GM18519 (cell line): ENCODE data around the gene DLK1.

Experiments used
- ATAC-seq: cut with Tn5 transposase; IDR thresholded peaks from one replicate; pipeline ENCODE4 v1.9.1; 2021; ENCODE audit warnings: mild to moderate bottlenecking, moderate library complexity; ENCODE audit not compliant: unreplicated experiment, low FRiP score

The DLK1 gene

GRCh38 chr14:100731846-100732765, 5.4 kb downstream of the DLK1 start:
- no peak for ATAC-seq

- no peak for ATAC-seq
Measured at GRCh38 chr14:100732766-100733100, 6.0 kb downstream of the DLK1 start.

DNA sequence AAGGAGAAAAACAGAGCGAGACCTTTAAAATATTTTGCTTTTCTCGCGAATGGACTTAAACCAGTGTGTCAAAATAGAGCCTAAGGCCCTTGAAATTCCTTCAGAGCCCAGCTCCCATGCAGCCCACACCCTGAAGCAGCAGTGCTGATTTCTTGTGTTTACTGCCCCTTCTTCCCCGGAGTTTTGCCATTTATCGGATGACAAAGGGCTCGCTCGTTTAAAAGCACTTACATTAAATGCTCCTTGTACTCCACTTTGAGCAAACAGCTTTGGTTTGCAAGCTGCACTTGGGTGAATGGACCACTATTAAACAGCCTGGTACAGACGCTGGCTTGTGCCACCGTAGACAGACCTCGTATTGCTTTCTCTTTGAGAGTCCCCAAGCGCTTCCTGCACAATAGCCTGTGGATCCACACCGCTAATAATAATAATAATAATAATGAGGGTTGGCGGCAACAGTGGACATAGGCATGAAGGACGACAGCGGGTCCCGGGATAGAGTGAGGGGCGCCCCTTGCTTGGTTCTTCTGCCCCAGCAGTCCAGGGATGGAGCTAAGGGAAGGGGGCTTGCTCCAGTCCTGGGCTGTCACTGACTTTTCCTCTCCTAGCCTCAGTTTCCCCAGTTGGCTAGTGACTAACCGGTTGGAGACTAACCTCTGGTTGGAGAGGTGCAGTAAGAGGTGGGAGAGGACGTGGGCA, 6.6 kb downstream of the DLK1 start:
- no peak for ATAC-seq

GRCh38 chr14:100734031-100734990, 7.6 kb downstream of the DLK1 start:
- ATAC-seq, result no peak

DNA sequence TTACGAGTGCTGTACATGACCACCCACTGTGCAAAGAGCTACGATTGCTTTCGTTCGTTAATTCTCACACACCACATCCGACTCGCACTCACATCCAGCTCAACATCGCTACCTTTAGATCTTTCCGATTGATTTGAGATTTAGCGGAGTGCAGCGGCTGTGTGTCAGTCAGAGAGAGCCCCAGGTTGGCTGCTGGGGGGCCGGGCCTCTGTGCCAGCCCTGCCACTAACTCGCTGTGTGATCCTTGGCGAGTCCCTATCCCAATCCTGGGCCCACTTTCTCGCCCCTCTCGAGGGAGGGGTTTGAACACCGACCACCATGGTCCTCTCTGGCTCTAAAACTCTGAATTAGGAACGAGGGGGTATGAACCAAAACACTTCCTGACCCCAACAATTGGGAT, 8.6 kb downstream of the DLK1 start:
- ATAC-seq, result no peak

- ATAC-seq, result no peak
Measured at GRCh38 chr14:100736269-100737180, 9.8 kb downstream of the DLK1 start.

DNA sequence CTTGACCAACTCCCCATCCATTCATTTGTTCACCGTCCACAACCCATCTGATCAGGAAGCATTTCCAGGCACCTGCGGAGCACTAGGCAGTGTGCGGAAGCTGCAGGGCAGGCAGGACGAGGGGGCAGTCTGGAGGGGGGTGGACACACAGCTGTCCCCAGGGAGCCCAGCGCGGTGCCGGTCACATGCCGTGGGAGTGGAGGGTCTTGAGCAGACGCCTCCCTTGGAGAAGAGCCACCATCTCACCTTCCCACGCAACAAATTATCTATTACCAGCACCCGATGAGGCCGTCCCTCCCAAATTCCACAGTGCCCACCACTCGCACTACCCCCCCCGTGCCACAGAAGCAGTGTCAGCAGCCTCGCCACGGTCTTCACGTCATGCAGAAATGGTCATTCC, 10.8 kb downstream of the DLK1 start:
- no peak for ATAC-seq

- ATAC-seq, result no peak
Measured at GRCh38 chr14:100738269-100738691, 11.6 kb downstream of the DLK1 start.

- no peak for ATAC-seq
Measured at GRCh38 chr14:100738704-100739131, 12.0 kb downstream of the DLK1 start.

- ATAC-seq, result no peak
Measured at GRCh38 chr14:100739306-100739705, 12.6 kb downstream of the DLK1 start.

DNA sequence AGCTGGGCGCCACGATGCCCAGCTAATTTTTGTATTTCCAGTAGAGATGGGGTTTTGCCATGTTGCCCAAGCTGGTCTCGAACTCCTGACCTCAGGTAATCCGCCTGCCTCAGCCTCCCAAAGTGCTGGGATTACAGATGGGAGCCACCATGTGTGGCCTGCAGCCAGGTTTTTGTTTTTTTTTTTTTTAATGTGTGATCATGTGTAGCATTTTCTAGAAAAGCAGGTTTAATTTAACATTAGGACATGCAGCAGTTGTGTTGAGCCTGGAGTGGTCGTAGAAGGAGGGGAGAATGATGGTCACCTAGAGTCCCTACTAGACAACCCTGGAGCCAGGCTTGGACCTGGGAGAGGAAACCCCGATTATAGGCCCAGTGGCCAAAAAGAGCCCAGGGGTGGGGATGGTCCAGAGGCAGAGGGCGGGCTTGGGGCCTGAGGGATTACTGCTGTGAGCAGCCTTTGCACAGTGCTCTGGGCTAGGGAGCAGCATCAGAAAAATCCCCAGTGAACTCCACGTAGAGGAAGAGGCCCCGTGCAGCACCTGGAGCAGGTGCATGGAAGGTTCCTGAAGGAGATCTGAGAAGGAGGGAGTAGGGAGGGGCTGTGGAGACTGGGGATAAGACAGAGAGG, 13.6 kb downstream of the DLK1 start:
- ATAC-seq, result no peak

DNA sequence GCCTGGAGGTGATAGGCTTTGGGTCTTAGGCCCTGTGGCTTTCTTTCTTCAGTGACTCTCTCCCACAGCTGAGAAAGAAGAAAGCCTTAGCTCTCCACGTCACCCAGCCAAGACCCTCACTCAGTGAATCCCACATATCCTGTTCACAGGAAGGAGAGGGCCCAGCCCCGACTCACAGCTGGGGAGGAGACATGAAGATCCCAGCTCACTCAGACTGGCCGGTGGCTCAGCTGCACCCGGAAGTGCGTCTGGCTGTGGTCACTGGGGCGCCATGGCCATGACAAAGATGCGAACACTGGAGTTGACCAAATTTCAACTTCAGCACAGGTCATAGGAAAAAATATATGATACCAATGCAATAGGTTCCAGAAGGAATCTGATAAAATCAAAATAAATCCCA, 14.2 kb downstream of the DLK1 start:
- no peak for ATAC-seq

DNA sequence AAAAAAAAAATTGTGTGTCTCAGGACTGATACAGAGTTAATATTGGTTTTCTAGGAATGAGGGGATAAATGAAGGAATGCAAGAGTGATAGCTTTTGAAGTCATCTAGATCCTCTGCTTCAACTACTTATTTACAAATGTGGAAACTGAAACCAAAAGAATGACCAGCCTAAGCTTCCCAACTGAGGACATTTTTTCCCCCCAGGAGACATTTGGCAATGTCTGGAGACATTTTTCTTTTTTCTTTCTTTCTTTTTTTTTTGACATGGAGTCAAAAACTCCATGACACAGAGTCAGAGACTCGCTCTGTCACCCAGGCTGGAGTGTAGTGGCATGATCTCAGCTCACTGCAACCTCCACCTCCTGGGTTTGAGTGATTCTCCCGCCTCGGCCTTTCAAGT, 15.3 kb downstream of the DLK1 start:
- ATAC-seq, result no peak

DNA sequence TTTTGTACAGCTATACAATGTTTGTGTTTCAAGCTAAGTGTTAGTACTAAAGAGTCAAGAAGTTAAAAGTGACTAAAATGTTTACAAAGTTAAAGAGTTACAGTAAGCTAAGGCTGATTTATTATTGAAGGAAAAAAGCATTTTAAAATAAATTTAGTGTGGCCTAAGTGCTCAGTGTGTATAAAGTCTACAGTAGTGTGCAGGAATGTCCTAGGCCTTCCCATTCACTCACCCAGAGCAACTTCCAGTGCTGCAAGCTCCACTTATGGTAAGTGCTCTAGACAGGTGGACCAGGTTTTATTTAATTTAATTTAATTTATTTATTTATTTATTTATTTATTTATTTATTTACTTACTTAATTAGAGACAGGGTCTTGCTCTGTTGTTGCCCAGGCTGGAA, 19.6 kb downstream of the DLK1 start:
- no peak for ATAC-seq

GRCh38 chr14:100747021-100747586, 20.4 kb downstream of the DLK1 start:
- no peak for ATAC-seq

DNA sequence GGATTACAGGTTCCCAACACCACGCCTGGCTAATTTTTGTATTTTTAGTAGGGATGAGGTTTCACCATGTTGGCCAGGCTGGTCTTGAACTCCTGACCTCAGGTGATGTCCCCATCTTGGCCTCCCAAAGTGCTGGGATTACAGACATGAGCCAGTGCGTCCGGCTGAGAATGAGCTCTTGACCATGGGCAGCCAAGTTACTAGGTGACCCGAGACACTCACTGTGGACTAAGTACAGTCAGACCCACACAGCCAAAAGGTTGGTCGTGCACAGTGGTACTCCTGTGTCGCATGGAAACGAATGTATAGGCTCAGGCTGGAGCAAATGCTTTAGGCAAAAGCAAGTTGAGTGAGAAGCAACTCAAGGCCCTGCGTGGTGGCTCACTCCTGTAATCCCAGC, 21.0 kb downstream of the DLK1 start:
- no peak for ATAC-seq

DNA sequence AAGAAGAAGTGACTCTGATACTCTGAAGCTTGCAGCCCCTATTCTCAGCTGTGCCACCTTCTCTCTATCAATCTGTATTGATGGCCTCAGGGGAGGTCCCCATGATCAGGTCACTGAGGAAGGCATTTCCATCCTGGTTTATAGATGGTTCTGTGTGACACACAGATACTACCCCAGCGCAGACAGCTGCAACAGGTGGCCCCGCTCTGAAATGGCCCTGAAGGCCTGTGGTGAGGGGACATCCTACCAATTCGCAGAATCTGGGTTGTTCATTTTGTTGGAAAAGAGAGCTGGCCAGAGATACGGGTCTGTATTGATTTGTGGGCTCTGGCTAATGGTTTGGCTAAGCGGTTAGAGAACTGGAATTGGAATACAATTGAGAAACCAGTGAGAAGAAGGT, 21.7 kb downstream of the DLK1 start:
- ATAC-seq, result no peak

DNA sequence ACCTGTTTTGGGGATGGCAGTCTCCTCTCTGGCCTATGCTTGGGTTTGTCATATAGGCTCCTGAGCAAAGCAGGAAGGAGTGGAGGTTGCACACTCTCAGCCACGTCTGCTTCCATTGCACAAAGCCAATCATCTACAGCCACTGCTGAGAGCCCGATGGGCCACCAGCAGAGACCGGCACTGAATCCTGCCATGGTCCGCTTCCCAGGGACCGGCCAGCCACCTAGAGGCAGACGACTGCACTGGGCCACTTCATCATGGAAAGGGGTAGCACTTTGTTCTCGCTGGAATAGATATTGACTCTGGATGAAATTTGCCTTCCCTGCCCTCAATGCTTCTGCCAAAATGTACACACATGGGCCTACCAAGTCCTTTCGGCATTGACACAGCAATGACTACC, 22.3 kb downstream of the DLK1 start:
- ATAC-seq, result no peak
